Vagina (tissue), 2 donors: Measurements from ENCODE around the gene CYP1B1.

ENCODE experiments used
- CTCF ChIP-seq, 3 experiments: fragments of 450-650 bp in 2 of 3; fragments of 200-600 bp in 1 of 3; sonication (generic) in 1 of 3; IDR thresholded peaks; one replicate each; pipeline ENCODE4 v1.5.1; 2017 to 2019; ENCODE audit warnings: antibody characterized with exemption in 3 of 3, mild to moderate bottlenecking in 2 of 3, moderate library complexity in 2 of 3
- POLR2AphosphoS5 ChIP-seq, 2 donors: sonication (generic); formaldehyde crosslinking; IDR thresholded peaks; one replicate each; pipeline ENCODE4 v1.9.0; 2017; ENCODE audit warnings: antibody characterized with exemption in 2 of 2, mild to moderate bottlenecking in 2 of 2, low read depth in 1 of 2; ENCODE audit not compliant: insufficient read depth in 1 of 2

- TF ChIP-seq POLR2AphosphoS5 (IDR thresholded peaks at IDR 0.05; ENCODE audit: insufficient read depth in 1 of 2, low read depth in 1 of 2) (no peak), CTCF (IDR thresholded peaks at IDR 0.05) (no peak)
These were observed 22.0 kb upstream of the CYP1B1 start for GRCh38 chr2:38097988-38098385.
